HG02840 (cell line): ENCODE data around the gene SHF.

Source experiments
- ATAC-seq: cut with Tn5 transposase; IDR thresholded peaks from one replicate; pipeline ENCODE4 v1.9.1; 2021; ENCODE audit warnings: mild to moderate bottlenecking, moderate library complexity, moderate number of reproducible peaks; ENCODE audit not compliant: unreplicated experiment, low FRiP score

SHF gene

GRCh38 chr15:45130291-45131000 is 57.3 kb downstream of the SHF start:
- ATAC-seq: no peak

- ATAC-seq: no peak
Measured at GRCh38 chr15:45129651-45130129, 58.1 kb downstream of the SHF start, which contains the start of the genes DUOX1 and DUOXA1. DUOX1 (plus strand) TSS chr15:45129994; CDS start chr15:45131967, 1,973 bp downstream. DUOXA1 (minus strand) TSS chr15:45129879; CDS start chr15:45123014, 6,865 bp downstream.

- no peak for ATAC-seq
Measured at GRCh38 chr15:45128971-45129639, 58.7 kb downstream of the SHF start.

- ATAC-seq: no peak
Measured at GRCh38 chr15:45126535-45127158, 61.1 kb downstream of the SHF start.

GRCh38 chr15:45123397-45123796 is 64.4 kb downstream of the SHF start:
- ATAC-seq: no peak

- ATAC-seq: no peak
Measured at GRCh38 chr15:45122719-45123118, 65.0 kb downstream of the SHF start.

- no peak for ATAC-seq
Measured at GRCh38 chr15:45121706-45122417, 65.9 kb downstream of the SHF start.

GRCh38 chr15:45121020-45121419 is 66.7 kb downstream of the SHF start:
- no peak for ATAC-seq

GRCh38 chr15:45120081-45120972 is 67.4 kb downstream of the SHF start:
- no peak for ATAC-seq

GRCh38 chr15:45118996-45119395 is 68.8 kb downstream of the SHF start:
- no peak for ATAC-seq

GRCh38 chr15:45118131-45118588 is 69.6 kb downstream of the SHF start:
- peak; percentile 72 for ATAC-seq

GRCh38 chr15:45117308-45118130 is 70.2 kb downstream of the SHF start:
- ATAC-seq: no peak
